HG03575 (cell line): Measurements from ENCODE around the gene WBP1L.
A peak's percentile ranks its signal among the peaks of the same experiment; 100 is the strongest.

Experiments used
- ATAC-seq: cut with Tn5 transposase; IDR thresholded peaks from one replicate; pipeline ENCODE4 v1.9.1; 2021; ENCODE audit not compliant: unreplicated experiment, insufficient number of reproducible peaks, low FRiP score; ENCODE audit errors: extremely low read depth

The WBP1L gene

DNA sequence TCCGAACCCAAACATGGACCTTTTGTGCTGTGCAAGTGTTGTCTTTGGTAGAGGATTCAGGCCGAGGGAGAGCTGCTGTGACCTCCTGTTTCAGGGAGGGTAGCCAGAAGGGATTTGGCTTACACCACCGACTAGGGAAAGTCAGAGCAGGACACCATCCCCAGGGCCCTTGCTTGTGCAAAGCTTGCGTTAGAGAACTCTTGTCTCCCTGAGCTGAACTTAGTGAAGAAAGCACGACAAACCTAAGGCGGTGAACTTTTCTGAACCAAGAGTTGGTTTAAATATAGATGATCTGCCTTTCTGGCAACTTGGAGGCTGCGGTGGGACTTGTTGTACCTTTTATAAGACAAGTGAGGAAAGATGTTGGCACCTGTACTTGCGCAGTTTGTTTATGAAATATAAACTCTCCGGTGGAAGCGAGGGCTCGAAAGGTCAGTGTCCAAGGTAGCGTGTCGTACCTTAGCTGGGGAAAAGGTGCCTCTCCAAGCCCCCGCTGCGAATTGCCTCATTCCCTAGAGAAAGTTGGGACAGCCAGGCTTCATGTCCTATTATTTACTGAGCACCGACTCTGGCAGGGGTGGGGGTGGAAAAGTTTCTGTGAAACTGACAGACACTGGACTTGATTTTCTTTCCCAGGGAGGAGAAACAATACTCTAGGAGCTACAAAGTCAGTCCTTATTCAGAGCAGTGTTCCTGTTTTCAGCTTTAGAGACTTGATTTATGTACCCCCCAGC is 31.6 kb downstream of the WBP1L start:
- ATAC-seq: no peak

DNA sequence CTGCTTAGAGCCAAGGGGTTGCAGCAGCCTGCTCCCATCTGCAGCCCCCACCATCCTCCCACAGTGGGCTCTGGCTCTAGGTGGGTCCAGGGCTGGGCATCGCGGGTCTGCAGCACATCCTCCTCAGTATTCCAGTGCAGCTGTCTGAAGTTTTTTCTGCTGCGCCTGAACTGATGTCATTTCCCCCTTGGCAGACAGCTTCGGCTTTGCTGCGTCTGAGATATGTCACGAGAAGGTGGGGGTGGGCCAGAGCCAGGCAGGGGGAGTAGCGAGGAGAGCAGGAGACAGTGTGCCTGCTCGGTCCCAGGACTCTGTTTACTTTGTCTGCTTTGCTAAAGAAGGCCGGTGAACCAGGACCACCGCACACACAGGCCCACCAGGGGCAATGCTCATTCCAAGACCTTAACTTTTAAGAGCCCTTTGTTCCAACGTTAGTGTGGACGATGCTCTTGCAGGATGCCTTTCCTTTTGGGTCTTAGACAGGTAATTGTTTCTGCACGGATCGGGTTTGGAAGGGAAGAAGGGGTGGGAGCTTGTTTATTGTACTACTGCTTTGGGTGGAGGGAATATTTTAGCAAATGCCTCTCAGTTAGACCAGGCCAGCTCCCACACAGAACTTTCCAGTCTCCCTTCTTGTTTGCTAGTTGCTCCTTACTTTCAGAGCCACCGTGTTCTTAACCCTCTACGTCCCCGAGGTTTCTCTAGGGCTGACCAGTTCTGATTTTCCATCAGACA is 32.4 kb downstream of the WBP1L start:
- ATAC-seq: no peak

DNA sequence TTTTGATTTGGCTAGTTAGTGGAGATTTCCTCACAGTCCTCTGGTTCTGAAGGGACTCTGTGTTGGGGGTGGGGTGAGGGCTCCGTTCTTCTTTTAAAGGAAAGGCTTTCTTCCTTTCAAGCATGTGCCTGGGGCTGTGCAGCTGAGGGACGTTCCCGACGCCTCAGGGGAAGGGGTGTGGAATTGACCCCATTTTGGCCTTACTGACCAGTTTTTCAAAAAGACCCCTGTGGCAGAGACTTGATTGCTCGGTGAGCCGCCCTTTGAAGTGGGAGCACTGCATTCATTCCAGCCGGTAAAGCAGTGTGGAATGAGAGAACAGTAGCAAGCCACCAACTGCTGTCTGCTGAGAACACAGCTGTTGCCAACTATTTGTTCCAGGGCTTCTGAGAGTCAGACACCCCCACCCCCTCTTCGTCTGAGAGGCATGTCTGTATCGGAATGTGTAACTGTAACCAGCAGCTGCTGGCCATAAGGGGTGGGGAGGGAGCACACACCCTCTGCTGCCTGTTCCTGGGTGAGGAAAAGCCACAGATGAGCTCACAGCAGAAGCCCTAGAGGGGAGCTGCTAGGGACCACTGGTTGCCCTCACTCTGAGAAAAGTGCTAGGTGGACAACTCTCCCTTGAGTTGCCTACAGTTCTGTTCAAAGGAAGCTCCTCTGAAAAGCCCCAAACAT is 33.2 kb downstream of the WBP1L start:
- ATAC-seq: no peak

DNA sequence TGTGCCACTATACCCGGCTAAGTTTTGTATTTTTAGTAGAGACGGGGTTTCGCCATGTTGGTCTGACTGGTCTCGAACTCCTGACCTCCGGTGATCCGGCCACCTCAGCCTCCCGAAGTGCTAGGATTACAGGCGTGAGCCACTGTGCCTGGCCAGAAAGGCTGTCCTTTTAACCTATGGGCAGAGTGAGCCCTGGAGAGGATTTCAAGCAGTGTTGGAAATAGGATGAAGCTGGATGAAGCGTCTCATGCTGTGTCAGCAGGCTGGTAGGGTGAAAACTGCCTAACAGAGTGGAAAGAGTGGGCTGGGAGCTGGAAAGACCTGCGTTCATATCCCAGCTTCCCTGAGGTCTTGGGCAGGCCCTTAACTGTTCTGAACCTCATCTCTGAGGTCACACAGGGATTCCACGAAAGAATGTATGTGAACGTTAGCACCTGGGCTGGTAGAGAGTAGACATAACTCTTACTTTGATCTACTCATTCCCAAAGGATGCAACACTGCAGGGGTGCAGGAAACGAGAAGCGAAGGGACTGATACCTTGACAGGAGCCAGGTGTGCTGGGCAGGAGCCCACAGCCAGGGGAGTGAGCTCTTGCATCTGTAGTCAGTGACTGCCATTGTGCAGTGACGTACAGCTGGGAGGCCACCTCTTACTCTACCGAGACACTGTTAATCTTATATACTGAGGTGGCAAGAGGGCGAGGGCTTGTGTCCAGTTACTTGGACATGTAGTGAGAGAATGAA is 34.1 kb downstream of the WBP1L start:
- no peak for ATAC-seq

DNA sequence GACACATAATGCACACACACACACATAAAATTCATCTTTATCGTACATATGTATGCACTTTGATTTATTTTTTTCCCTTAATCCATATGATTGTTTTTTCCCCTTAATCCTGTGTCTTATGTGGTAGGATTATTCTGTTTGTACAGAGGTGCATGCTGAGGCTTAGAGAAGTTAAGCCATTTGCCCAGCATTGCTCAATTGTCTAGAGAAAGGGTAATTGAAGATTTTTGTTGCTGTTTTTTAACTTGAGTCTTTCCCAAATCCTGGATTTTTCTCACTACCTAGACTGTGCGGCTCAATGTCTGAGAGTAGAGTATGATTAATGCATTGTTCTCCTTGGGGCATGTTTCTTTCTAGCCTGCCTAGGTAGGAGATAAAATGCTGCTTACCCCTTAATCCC is 35.0 kb downstream of the WBP1L start:
- ATAC-seq: no peak

DNA sequence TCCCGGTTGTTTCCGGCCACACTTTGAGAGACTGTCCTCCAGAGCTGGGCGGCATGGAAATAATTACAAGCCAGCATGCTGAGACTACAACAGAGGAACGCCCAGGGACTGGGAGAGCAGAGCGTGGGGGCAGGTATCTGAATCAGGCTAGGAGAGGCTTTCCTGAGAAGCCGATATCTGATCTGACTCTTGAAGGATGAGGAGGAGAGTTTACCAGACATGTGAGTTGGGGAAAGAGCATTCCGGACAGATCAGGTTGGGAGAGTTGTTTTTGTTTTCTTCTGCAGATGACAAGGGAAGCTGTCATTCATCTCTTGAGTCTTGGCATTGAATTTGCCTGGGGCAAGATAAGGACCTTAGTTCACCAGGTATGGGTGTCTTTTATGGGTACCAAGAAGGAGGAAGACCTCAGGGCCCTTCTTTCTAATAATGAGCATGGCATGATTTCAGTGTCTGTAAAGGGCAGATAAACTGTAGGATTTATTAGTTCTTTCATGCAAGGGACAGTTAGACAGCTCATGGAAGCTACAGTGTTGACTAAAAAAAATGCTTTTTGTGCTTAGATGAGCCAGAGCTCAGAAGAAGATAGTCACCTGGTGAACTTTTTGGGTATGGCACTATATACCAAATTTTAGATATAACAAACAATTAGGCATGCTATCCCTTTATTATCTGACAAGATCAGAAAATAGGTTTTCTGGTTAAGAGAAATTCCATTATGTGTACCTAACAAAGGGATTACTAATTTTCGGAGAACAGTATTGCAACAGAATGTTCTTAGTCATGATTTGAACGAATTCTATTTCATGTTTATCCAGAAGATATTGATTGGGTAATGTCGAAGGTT is 36.2 kb downstream of the WBP1L start:
- ATAC-seq: no peak

DNA sequence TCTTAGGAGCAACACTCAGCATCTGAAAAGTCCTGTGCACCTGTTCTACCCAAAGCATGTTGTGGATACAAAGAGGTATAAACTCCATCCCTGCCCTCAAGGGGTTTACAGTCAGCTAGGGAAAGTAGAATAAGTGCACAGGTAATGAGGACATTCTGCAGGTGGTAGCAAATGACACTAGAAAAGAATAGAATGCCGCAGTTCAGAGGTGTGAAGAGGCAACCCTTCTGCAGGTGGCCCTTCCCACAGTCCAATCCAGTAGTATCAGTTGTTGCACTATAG is 36.7 kb downstream of the WBP1L start:
- ATAC-seq: no peak

DNA sequence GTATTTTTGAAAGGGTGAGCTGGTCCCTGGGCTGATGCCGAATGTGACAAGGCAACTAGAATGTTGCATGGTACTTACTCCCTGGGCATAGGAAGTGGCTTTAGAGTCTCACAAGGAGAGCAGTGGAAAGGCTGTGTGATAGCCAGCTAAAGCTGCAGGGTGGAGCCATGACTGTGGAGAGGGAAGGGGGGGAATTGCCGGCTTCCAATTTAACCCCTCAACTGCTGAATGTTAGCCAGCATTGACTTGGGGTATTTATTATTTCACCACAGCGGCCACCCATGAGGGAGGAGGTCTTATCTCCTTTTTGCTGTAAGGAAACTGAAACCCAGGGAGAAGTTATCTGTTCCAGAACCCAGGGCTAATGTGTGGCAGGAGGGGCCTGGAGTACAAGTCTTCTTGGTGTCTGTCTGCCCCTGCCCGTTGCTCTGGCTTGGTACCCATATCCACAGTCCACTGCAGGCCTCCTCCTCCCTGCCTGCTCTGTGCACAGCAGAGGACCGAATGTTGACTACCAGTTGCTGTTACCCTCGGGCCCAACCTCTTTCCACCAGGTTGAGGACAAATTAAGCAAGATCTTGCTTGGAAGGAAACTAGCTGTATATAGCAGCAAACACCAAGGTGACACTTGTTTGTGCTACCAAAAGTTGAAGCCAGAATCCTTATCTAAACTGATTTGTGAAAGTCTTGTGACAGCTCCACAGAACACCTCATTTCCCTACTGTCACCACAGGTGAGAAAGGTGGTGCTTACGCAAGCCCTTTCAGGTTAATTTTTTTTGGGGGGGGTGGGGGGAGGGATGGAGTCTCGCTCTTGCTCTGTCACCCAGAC is 37.6 kb downstream of the WBP1L start:
- ATAC-seq: no peak

DNA sequence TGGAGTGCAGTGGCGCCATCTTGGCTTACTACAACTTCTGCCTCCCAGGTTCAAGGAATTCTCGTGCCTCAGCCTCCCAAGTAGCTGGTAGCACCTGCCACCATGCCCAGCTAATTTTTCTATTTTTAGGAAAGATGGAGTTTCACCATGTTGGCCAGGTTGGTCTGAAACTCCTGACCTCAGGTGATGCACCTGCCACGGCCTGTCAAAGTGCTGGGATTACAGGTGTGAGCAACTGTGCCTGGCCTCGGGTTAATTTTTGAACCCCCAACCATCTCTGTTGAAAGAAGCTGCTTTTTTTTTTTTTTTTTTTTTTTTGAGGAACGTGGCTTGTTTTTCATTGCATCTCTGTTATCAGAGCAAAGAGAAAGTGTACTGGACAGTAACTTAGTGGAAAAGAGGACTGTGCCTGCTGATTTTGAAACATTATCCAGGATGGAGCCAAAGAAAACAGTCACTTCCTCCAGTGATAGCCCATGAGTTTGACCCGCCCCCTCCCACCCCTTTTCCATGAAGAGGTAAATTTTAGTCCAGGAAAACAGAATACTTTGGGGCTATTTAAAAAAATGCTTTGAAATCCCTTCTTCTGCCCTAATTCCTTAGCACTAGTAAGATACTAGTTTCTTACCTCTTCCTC is 38.3 kb downstream of the WBP1L start:
- no peak for ATAC-seq

DNA sequence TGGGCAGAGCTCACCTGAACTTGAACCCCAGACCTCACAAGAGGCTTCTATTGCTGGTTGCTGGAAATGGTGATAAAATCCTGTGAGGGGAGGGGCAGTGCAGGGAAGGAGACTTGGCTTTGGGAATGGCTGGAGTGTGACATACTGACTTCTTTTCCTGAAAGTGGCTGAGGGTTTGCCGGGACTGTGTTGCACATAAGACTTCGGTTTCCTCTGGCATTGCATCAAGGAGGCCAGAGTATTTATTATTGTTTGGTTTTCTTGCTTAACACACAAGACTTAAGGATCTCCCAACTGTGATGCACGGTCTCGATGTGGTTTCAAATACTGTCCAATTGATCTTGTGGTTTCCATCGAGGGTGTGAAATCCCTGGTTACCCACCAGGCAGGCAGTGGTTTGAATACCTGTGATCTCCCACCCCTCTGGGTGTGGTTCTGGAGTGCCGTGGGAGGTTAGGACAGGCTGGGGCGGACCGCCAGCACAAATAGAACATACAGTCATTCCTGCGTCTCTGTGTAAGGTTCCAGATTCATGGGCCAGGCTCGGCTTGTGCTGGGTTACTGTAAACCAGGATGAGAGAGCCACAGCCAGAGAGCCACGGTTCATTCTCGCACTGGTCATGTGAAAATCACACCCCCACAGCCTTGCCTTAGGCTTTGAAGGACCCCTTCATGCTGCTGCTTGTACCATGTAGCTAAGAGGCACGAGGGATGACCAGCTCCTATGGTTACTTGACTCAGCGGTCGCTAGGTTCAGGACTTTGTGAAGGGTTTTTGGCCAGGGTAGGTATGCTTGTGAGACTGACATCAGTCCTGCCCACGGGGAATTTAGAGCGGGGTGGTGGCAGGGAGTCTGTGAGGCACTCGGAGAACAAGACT is 39.2 kb downstream of the WBP1L start:
- ATAC-seq: no peak

DNA sequence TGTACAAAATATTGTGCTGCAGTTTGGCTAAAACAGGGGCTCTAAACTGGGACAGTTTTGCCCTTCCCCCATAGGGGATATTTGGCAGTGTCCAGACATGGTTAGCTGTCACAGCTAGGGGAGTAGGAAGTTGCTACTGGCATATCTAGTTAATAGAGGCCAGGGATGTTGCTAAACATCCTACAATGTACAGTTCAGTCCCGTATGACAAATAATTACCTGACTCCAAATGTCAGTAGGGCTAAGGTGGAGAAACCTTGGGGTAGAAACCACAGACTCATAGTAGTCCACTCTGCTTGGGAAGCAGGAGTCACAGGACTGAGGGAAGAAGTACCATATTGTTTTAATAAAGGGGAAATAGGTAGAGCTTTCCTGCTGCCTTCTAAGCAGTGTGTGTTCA is 39.8 kb downstream of the WBP1L start:
- ATAC-seq: no peak

DNA sequence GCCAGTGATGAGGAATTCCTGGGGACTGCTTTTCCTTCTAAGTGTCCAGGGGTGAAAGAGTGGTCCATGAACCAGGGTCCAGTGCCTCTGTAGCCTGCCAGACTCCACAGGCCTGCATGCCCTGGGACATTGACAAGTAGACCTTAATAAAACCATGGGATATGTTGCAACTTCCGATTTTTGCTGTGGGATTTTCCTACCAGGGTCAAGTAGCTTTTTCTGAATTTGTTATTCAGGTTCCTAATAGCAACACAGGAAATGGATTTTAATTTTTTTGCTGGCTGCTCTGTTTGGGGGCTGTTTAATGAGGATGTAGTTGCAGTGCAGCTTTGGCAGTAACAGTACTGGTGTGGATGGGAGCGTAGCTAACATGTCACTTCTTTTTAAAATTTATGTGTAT is 42.1 kb downstream of the WBP1L start:
- ATAC-seq: no peak

DNA sequence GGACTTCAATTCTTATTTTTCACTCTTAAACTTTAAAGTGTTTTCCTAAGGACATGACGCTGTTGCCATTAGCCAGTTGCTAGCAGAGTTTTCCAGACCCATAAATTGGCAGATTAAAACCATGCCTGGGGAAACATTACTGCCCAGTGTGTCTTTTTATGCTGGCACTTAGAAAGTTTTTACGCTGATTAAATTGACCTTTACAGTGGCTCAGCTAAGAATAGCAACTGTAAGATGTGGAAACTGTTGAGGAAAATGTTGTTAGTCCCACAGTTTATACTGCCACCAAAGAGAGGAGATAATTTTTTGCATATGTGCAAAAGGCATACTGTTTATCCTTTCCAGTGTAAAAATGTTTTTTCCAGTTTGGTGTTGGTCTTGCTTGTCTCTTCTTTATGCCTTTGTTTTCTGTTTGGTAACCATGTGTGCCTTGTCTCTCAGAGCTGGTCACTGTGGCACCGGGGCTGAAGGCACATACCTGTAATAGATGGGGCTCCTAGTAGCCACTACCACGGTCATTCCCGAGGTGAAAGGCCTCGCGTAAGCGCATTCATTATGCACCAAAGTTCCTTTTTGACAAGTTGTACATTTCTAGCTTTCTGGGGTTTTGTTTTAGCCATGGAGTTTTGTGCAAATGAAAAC is 48.1 kb downstream of the WBP1L start:
- no peak for ATAC-seq

DNA sequence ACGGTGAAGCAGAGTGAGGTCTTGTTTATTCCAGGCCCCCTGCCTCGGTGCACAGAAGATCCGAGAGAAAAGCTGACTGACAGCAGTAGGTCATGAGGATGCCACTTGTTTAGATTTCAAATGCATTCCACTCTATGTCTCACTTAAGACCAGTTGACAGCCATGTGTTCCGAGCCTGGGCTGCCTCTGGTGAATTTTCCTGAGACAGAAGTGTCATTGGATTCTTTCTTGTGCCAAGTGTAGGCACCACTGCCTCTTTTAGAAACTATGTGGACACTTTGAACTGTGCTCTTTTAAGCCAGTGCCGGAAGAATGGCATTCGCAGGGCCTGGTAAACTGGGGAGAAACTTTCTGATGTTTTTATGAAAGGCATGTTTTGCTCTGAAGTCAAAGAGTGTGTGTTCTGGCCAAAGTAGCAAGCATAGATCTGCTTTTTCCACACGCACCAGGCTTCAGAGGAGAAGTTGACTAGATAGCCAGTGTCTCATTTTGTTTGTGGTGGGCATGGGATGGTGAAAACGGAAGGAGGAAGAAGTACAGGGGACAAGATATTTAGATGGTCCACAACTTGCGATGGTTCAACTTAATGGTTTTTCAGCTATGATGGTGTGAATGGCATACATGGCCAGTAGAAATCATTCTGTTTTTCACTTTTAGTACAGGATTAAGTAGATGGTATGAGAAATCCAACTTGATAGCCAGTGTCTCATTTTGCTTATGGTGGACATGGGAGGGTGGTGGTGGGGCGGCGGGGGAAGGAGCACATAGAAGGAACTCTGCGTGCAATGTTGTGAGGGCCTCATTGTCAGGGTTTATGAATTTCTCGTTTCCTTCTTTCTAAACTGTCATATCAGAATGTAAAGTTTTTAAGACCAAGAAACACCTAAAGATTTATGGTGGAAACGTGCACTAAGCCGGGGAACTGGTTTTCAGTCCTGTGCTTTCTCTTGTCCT is 52.0 kb downstream of the WBP1L start:
- ATAC-seq: no peak

DNA sequence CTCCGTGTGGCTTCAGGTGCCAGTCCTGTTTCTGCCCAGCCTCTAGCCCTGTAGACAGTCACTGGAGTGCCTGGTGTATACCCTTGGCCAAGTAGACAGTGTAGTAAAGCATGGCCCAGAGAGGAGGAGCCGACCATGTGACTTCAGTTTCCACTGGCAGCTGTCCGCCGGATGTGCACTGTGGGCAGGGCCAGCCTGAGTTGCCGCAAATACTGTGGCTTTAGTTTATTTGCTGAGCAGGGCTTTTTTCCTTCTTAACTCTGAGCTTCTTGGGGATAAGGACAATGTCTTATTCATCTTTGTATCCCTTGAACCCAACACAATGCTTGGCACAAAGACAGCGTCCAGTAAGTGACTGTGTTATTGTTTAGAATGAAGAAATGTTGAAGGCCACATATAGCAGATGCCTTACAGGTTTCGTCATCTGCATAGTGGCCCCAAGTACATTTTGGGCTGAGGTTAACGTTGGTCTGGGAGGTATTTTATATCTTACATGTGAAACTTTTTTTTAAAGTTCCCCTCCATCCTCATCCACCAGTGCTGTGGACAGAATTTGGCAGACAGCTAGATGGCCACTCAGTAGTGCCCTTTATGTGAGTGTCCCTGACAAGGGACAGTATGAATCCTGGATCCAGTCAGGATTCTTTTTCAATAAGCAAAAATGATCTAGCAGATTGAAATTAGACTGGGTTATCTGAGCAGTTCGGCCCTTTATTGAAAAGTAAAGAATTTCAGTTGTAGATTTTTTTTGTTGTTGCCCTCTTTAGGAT is 52.8 kb downstream of the WBP1L start:
- peak; percentile 62 for ATAC-seq
